Measurements from ENCODE around the gene EHHADH. TPM values are rescaled to one million over a fixed set of nuclear protein-coding genes. Genes with fewer than 3 reads are reported as not detected.
"Not testable (repeated sequence)": the region's sequence is repeated elsewhere in the genome, so short reads cannot be mapped to it uniquely, and the experiment has no call there.

Gene EHHADH
- total RNA-seq, 1 donor from 2014 or later, result 4.9 TPM

GRCh38 chr3:185233328-185233727 lies 20.5 kb downstream of the EHHADH start:
- Mint-ChIP-seq H3K9me3 (ENCODE audit: unreplicated experiment) (no peaks in the 10 kb centered on the region), H3K27ac (ENCODE audit: unreplicated experiment) (no peak overlapping the region), H3K4me3 (ENCODE audit: unreplicated experiment) (no peak overlapping the region), H3K27me3 (ENCODE audit: unreplicated experiment) (no peaks in the 10 kb centered on the region), H3K4me1 (ENCODE audit: low read depth, unreplicated experiment) (no peaks in the 10 kb centered on the region), H3K36me3 (ENCODE audit: unreplicated experiment) (peaks cover 6% of the 10 kb centered on the region)
- no peak for DNase-seq
- no peak for TF ChIP-seq CTCF (IDR thresholded peaks at IDR 0.05; ENCODE audit: partially characterized antibody, unreplicated experiment)

GRCh38 chr3:185226526-185226925 lies 27.3 kb downstream of the EHHADH start:
- not testable (repeated sequence) for H3K27me3 Mint-ChIP-seq (ENCODE audit: unreplicated experiment); H3K4me3 Mint-ChIP-seq (ENCODE audit: unreplicated experiment); H3K4me1 Mint-ChIP-seq (ENCODE audit: low read depth, unreplicated experiment); H3K36me3 Mint-ChIP-seq (ENCODE audit: unreplicated experiment); H3K27ac Mint-ChIP-seq (ENCODE audit: unreplicated experiment); H3K9me3 Mint-ChIP-seq (ENCODE audit: unreplicated experiment); DNase-seq

- no peaks in the 10 kb centered on the region for H3K4me1 Mint-ChIP-seq (ENCODE audit: low read depth, unreplicated experiment)
- H3K4me3 Mint-ChIP-seq (ENCODE audit: unreplicated experiment), result no peak overlapping the region
- no peak for DNase-seq
- TF ChIP-seq CTCF (IDR thresholded peaks at IDR 0.05; ENCODE audit: partially characterized antibody, unreplicated experiment), result no peak
- peaks cover 4% of the 10 kb centered on the region for H3K9me3 Mint-ChIP-seq (ENCODE audit: unreplicated experiment)
- no peak overlapping the region for H3K27ac Mint-ChIP-seq (ENCODE audit: unreplicated experiment)
- no peaks in the 10 kb centered on the region for H3K27me3 Mint-ChIP-seq (ENCODE audit: unreplicated experiment)
- H3K36me3 Mint-ChIP-seq (ENCODE audit: unreplicated experiment), result no peaks in the 10 kb centered on the region
Observed at GRCh38 chr3:185225523-185225922, 28.3 kb downstream of the EHHADH start.

GRCh38 chr3:185225080-185225479 lies 28.8 kb downstream of the EHHADH start:
- TF ChIP-seq CTCF (IDR thresholded peaks at IDR 0.05; ENCODE audit: partially characterized antibody, unreplicated experiment), result no peak
- no peak overlapping the region for H3K27ac Mint-ChIP-seq (ENCODE audit: unreplicated experiment)
- no peaks in the 10 kb centered on the region for H3K36me3 Mint-ChIP-seq (ENCODE audit: unreplicated experiment)

GRCh38 chr3:185221203-185221602 lies 32.6 kb downstream of the EHHADH start:
- H3K27me3 Mint-ChIP-seq (ENCODE audit: unreplicated experiment), result no peaks in the 10 kb centered on the region
- no peak overlapping the region for H3K27ac Mint-ChIP-seq (ENCODE audit: unreplicated experiment)
- H3K4me1 Mint-ChIP-seq (ENCODE audit: low read depth, unreplicated experiment), result peaks cover 2% of the 10 kb centered on the region
- peaks cover 2% of the 10 kb centered on the region for H3K9me3 Mint-ChIP-seq (ENCODE audit: unreplicated experiment)
- H3K4me3 Mint-ChIP-seq (ENCODE audit: unreplicated experiment), result no peak overlapping the region
- H3K36me3 Mint-ChIP-seq (ENCODE audit: unreplicated experiment), result no peaks in the 10 kb centered on the region
- DNase-seq, result no peak
- TF ChIP-seq CTCF (IDR thresholded peaks at IDR 0.05; ENCODE audit: partially characterized antibody, unreplicated experiment), result no peak

More at GRCh38 chr3:185225080-185225479, 28.8 kb downstream of the EHHADH start:
- Mint-ChIP-seq H3K4me1 (ENCODE audit: low read depth, unreplicated experiment) (no peaks in the 10 kb centered on the region), H3K9me3 (ENCODE audit: unreplicated experiment) (peaks cover 4% of the 10 kb centered on the region), H3K27me3 (ENCODE audit: unreplicated experiment) (no peaks in the 10 kb centered on the region), H3K4me3 (ENCODE audit: unreplicated experiment) (no peak overlapping the region)
- no peak for DNase-seq

- no peaks in the 10 kb centered on the region for H3K27me3 Mint-ChIP-seq (ENCODE audit: unreplicated experiment)
- peaks cover 2% of the 10 kb centered on the region for H3K9me3 Mint-ChIP-seq (ENCODE audit: unreplicated experiment)
- TF ChIP-seq CTCF (IDR thresholded peaks at IDR 0.05; ENCODE audit: partially characterized antibody, unreplicated experiment), result no peak
- H3K27ac Mint-ChIP-seq (ENCODE audit: unreplicated experiment), result no peak overlapping the region
- H3K36me3 Mint-ChIP-seq (ENCODE audit: unreplicated experiment), result no peaks in the 10 kb centered on the region
- no peak for DNase-seq
- H3K4me1 Mint-ChIP-seq (ENCODE audit: low read depth, unreplicated experiment), result peaks cover 2% of the 10 kb centered on the region
- H3K4me3 Mint-ChIP-seq (ENCODE audit: unreplicated experiment), result no peak overlapping the region
Observed at GRCh38 chr3:185216607-185216958, 37.3 kb downstream of the EHHADH start.
